ENCODE results near the gene FARS2. TPM values are rescaled to one million over a fixed set of nuclear protein-coding genes. Genes with fewer than 3 reads are reported as not detected.

The FARS2 gene
- total RNA-seq, 4 donors from 2014 or later, result 8.3 to 18.5 (median 13.0) TPM

GRCh38 chr6:5553767-5554166 lies 292.5 kb downstream of the FARS2 start:
- H3K36me3 ChIP-seq, result no peaks in the 10 kb centered on the region
- peaks cover 0 to 41% (median 0%) of the 10 kb centered on the region in 4 donors for H3K27me3 ChIP-seq
- DNase-seq, result no peak
- peaks cover 0 to 17% (median 8%) of the 10 kb centered on the region in 3 donors for H3K9me3 ChIP-seq
- intact Hi-C loops (cut with DNase I), result no loop called here
- WGBS, 2 donors, result 78 to 94% methylated on average over 4 of the region's 4 CpGs
- TF ChIP-seq POLR2A (IDR thresholded peaks at IDR 0.05) (no peak), CTCF (IDR thresholded peaks at IDR 0.05) (no peak)
- no peak overlapping the region for H3K4me3 ChIP-seq
- no peak overlapping the region for H3K27ac ChIP-seq
- H3K4me1 ChIP-seq, result peaks cover 0 to 24% (median 0%) of the 10 kb centered on the region in 3 donors

GRCh38 chr6:5554226-5554625 lies 292.9 kb downstream of the FARS2 start:
- no peak overlapping the region for H3K4me3 ChIP-seq
- H3K36me3 ChIP-seq, result no peaks in the 10 kb centered on the region
- peaks cover 0 to 17% (median 8%) of the 10 kb centered on the region in 3 donors for H3K9me3 ChIP-seq
- intact Hi-C loops (cut with DNase I), result no loop called here
- peaks cover 0 to 24% (median 0%) of the 10 kb centered on the region in 3 donors for H3K4me1 ChIP-seq
- no peak for TF ChIP-seq CTCF (IDR thresholded peaks at IDR 0.05)
- no peak for TF ChIP-seq POLR2A (IDR thresholded peaks at IDR 0.05)
- H3K27ac ChIP-seq, result no peak overlapping the region
- no peak for DNase-seq
- 59 to 89% methylated on average over 1 of the region's 1 CpG for WGBS, 2 donors
- peaks cover 0 to 44% (median 0%) of the 10 kb centered on the region in 4 donors for H3K27me3 ChIP-seq

- TF ChIP-seq CTCF (IDR thresholded peaks at IDR 0.05) (no peak), POLR2A (IDR thresholded peaks at IDR 0.05) (no peak)
These were observed 294.7 kb downstream of the FARS2 start for GRCh38 chr6:5556011-5556410.

GRCh38 chr6:5557506-5557905 lies 296.2 kb downstream of the FARS2 start:
- intact Hi-C loops (cut with DNase I), result no loop called here
- no peaks in the 10 kb centered on the region for H3K9me3 ChIP-seq
- no peak overlapping the region for H3K4me3 ChIP-seq
- peaks cover 0 to 45% (median 0%) of the 10 kb centered on the region in 4 donors for H3K27me3 ChIP-seq
- 82 to 87% methylated on average over 5 of the region's 5 CpGs for WGBS, 2 donors
- H3K4me1 ChIP-seq, result peaks cover 0 to 24% (median 2%) of the 10 kb centered on the region in 3 donors
- H3K36me3 ChIP-seq, result no peaks in the 10 kb centered on the region
- no peak overlapping the region for H3K27ac ChIP-seq
- no peak for DNase-seq
- TF ChIP-seq CTCF (IDR thresholded peaks at IDR 0.05), result no peak
- no peak for TF ChIP-seq POLR2A (IDR thresholded peaks at IDR 0.05)

More at GRCh38 chr6:5556011-5556410, 294.7 kb downstream of the FARS2 start:
- Histone ChIP-seq H3K36me3 (no peaks in the 10 kb centered on the region), H3K27ac (no peak overlapping the region), H3K4me3 (no peak overlapping the region), H3K4me1 (peaks cover 0 to 24% (median 0%) of the 10 kb centered on the region in 3 donors), H3K9me3 (peaks cover 0 to under 1% (median 0%) of the 10 kb centered on the region in 3 donors), H3K27me3 (peaks cover 0 to 45% (median 0%) of the 10 kb centered on the region in 4 donors)
- intact Hi-C loops (cut with DNase I), result no loop called here
- DNase-seq, result no peak
- 44 to 71% methylated on average over 7 of the region's 7 CpGs for WGBS, 2 donors

- H3K27me3 ChIP-seq, result peaks cover 0 to 30% (median 0%) of the 10 kb centered on the region in 4 donors
- intact Hi-C loops (cut with DNase I), result no loop called here
- no peak for DNase-seq
- no peaks in the 10 kb centered on the region for H3K9me3 ChIP-seq
- no peak overlapping the region for H3K27ac ChIP-seq
- H3K4me1 ChIP-seq, result peaks cover 1 to 28% (median 2%) of the 10 kb centered on the region in 3 donors
- H3K36me3 ChIP-seq, result no peaks in the 10 kb centered on the region
- 97 to 98% methylated on average over 2 of the region's 2 CpGs for WGBS, 2 donors
- no peak overlapping the region for H3K4me3 ChIP-seq
- TF ChIP-seq CTCF (IDR thresholded peaks at IDR 0.05) (no peak), POLR2A (IDR thresholded peaks at IDR 0.05) (no peak)
These were observed 298.3 kb downstream of the FARS2 start for GRCh38 chr6:5559651-5560050.

Measured in esophagus squamous epithelium (tissue), 5 donors.